H1 (cell line): ENCODE data around the gene WTIP. TPM values are rescaled to one million over a fixed set of nuclear protein-coding genes. Genes with fewer than 3 reads are reported as not detected.

Experiments used
- CREB1 ChIP-seq: IDR thresholded peaks from 2 replicates; pipeline ENCODE4 v1.6.1; 2012; ENCODE audit warnings: inconsistent platforms
- KDM5A ChIP-seq: fragments of 200-600 bp; IDR thresholded peaks from 2 replicates; pipeline ENCODE4 v1.7.1; 2012; ENCODE audit warnings: mild to moderate bottlenecking, low read length, inconsistent platforms, mixed read lengths
- MAX ChIP-seq: IDR thresholded peaks from 2 replicates; pipeline ENCODE4 v1.6.1; 2012; ENCODE audit warnings: inconsistent platforms
- POU5F1 ChIP-seq: IDR thresholded peaks from 2 replicates; pipeline ENCODE4 v1.6.1; 2011; ENCODE audit warnings: low read depth, mild to moderate bottlenecking, low read length, moderate library complexity
- RAD21 ChIP-seq, 2 experiments: IDR thresholded peaks in 1 of 2; conservative IDR thresholded peaks in 1 of 2; 2 replicates each; pipeline ENCODE4 v1.6.1; 2011; ENCODE audit warnings: low read depth in 2 of 2, low read length in 2 of 2, improper control_type of control experiment in 1 of 2, inconsistent platforms in 1 of 2, mild to moderate bottlenecking in 1 of 2, moderate library complexity in 1 of 2
- polyA plus RNA-seq, 7 experiments: library from polyadenylated mRNA; depleted of rRNA in 3 of 7; stranded (reverse) in 5 of 7; unstranded in 2 of 7; fragments of >200 nt in 5 of 7; fragments of 200-250 nt in 2 of 7; gene quantifications; 1 replicate in 5 of 7; 2 replicates in 1 of 7; 4 replicates in 1 of 7; pipeline versions ENCODE4 v1.2.1 to v1.2.3, GENCODE V29; 2011 to 2013; ENCODE audit warnings: missing spikeins in 2 of 7, mixed read lengths in 2 of 7
- total RNA-seq: library from RNA; stranded (reverse); fragmentation: NEBNext Ultra II Directional; extraction: Animal tissue kit (Norgen Biotek cat#: 25700); gene quantifications from 2 replicates; pipeline ENCODE4 v1.2.1, GENCODE V29; 2021

The WTIP gene
- total and polyA plus RNA-seq, 2 of the 8 experiments (the other 6 are each of a cell fraction or from before 2014, with no cell fraction given): 8.7 to 15.4 TPM

GRCh38 chr19:34513767-34514166 lies 32.2 kb downstream of the WTIP start (continued):
- TF ChIP-seq MAX: no peak
- TF ChIP-seq KDM5A: no peak
- no peak for TF ChIP-seq RAD21 (IDR thresholded peaks at IDR 0.05 in 1 of 2, conservative IDR thresholded peaks at IDR 0.05 in 1 of 2; ENCODE audit: low read depth in 2 of 2, low read length in 2 of 2)
- TF ChIP-seq CREB1: no peak
- no peak for TF ChIP-seq POU5F1
- TF ChIP-seq, all 59 proteins: peak for 0
